Measurements from ENCODE around the gene COLQ. TPM values are rescaled to one million over a fixed set of nuclear protein-coding genes. Genes with fewer than 3 reads are reported as not detected.

The COLQ gene
- total RNA-seq, 1 experiment from 2014 or later = 0.44 TPM

- POLR2A ChIA-PET = no interaction called here
- intact Hi-C loops (cut with micrococcal nuclease) = loop anchor here (1.0 to 5.0 kb wide), 5 partner anchors 130 to 449 kb away; partner anchors contain the start of genes EAF1 and METTL6
- TF ChIP-seq, protein P1, sequence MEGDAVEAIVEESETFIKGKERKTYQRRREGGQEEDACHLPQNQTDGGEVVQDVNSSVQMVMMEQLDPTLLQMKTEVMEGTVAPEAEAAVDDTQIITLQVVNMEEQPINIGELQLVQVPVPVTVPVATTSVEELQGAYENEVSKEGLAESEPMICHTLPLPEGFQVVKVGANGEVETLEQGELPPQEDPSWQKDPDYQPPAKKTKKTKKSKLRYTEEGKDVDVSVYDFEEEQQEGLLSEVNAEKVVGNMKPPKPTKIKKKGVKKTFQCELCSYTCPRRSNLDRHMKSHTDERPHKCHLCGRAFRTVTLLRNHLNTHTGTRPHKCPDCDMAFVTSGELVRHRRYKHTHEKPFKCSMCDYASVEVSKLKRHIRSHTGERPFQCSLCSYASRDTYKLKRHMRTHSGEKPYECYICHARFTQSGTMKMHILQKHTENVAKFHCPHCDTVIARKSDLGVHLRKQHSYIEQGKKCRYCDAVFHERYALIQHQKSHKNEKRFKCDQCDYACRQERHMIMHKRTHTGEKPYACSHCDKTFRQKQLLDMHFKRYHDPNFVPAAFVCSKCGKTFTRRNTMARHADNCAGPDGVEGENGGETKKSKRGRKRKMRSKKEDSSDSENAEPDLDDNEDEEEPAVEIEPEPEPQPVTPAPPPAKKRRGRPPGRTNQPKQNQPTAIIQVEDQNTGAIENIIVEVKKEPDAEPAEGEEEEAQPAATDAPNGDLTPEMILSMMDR (IDR thresholded peaks at IDR 0.05; ENCODE audit: unreplicated experiment) = peak; percentile 66
- Mint-ChIP-seq H3K4me3 (ENCODE audit: unreplicated experiment) (no peak overlapping the region), H3K4me1 (ENCODE audit: insufficient read depth, unreplicated experiment) (peaks cover 5% of the 10 kb centered on the region), H3K27ac (ENCODE audit: low read depth, unreplicated experiment) (no peak overlapping the region), H3K9me3 (ENCODE audit: unreplicated experiment) (no peaks in the 10 kb centered on the region), H3K36me3 (ENCODE audit: insufficient read depth, unreplicated experiment) (peaks cover 32% of the 10 kb centered on the region), H3K27me3 (ENCODE audit: insufficient read depth, unreplicated experiment) (no peaks in the 10 kb centered on the region)
- CTCF ChIA-PET = interaction anchor here (0.6 to 3.0 kb wide), 18 partner anchors 8 to 634 kb away, joined by 3 to 28 read pairs (median 4); partner anchors contain the start of genes EAF1 and METTL6
- no TSS peak for BruUV-seq (replicated peaks)
- DNase-seq (ENCODE audit: unreplicated experiment) = peak; percentile 82
These were observed 36.0 kb upstream of the COLQ start for GRCh38 chr3:15557511-15557946.

GRCh38 chr3:15556512-15556911 lies 35.0 kb upstream of the COLQ start:
- TF ChIP-seq, protein P1 (IDR thresholded peaks at IDR 0.05; ENCODE audit: unreplicated experiment) = no peak
- CTCF ChIA-PET = interaction anchor here (0.6 to 3.0 kb wide), 19 partner anchors 9 to 454 kb away, joined by 3 to 28 read pairs (median 4); no protein-coding TSS in a partner anchor
- intact Hi-C loops (cut with micrococcal nuclease) = loop anchor here (5.0 kb wide), 1 partner anchor 129 kb away; the partner anchor contains the start of genes EAF1 and METTL6
- no peak overlapping the region for H3K27ac Mint-ChIP-seq (ENCODE audit: low read depth, unreplicated experiment)
- no peaks in the 10 kb centered on the region for H3K27me3 Mint-ChIP-seq (ENCODE audit: insufficient read depth, unreplicated experiment)
- peaks cover 5% of the 10 kb centered on the region for H3K4me1 Mint-ChIP-seq (ENCODE audit: insufficient read depth, unreplicated experiment)
- POLR2A ChIA-PET = interaction anchor here (0.7 kb wide), 1 partner anchor 437 kb away, joined by 3 read pairs; no protein-coding TSS in a partner anchor
- H3K36me3 Mint-ChIP-seq (ENCODE audit: insufficient read depth, unreplicated experiment) = peaks cover 27% of the 10 kb centered on the region
- no TSS peak for BruUV-seq (replicated peaks)
- DNase-seq (ENCODE audit: unreplicated experiment) = no peak
- no peaks in the 10 kb centered on the region for H3K9me3 Mint-ChIP-seq (ENCODE audit: unreplicated experiment)
- no peak overlapping the region for H3K4me3 Mint-ChIP-seq (ENCODE audit: unreplicated experiment)

DNA sequence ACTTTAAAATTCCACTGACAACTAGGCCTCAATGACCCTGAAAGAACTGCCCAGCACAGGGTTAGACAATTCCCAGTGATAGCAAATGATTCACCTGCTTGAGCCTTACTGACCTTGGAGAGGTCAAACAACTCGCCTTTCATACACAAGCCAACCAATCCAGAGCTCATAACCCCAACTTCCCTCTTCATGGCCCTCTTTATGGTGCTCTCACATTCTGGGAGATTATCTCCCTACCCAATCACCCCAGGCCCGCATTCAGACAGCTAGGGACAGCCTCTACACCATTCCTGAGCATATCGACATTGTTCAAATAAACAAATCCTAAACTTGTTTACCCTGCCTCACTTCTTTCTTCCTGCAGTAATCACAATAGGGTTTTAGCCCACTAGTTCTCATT lies 32.2 kb upstream of the COLQ start:
- TF ChIP-seq, protein P1 (IDR thresholded peaks at IDR 0.05; ENCODE audit: unreplicated experiment) = no peak
- CTCF ChIA-PET = interaction anchor here (1.5 kb wide), 1 partner anchor 11 kb away, joined by 3 read pairs; no protein-coding TSS in a partner anchor
- POLR2A ChIA-PET = no interaction called here
- Mint-ChIP-seq H3K9me3 (ENCODE audit: unreplicated experiment) (no peaks in the 10 kb centered on the region), H3K27ac (ENCODE audit: low read depth, unreplicated experiment) (no peak overlapping the region), H3K36me3 (ENCODE audit: insufficient read depth, unreplicated experiment) (peaks cover 4% of the 10 kb centered on the region), H3K4me1 (ENCODE audit: insufficient read depth, unreplicated experiment) (peaks cover 5% of the 10 kb centered on the region), H3K27me3 (ENCODE audit: insufficient read depth, unreplicated experiment) (no peaks in the 10 kb centered on the region), H3K4me3 (ENCODE audit: unreplicated experiment) (no peak overlapping the region)
- intact Hi-C loops (cut with micrococcal nuclease) = no loop called here
- no peak for DNase-seq (ENCODE audit: unreplicated experiment)
- BruUV-seq (replicated peaks) = no TSS peak

GRCh38 chr3:15551902-15552301 lies 30.4 kb upstream of the COLQ start:
- Mint-ChIP-seq H3K36me3 (ENCODE audit: insufficient read depth, unreplicated experiment) (no peaks in the 10 kb centered on the region), H3K9me3 (ENCODE audit: unreplicated experiment) (peaks cover 4% of the 10 kb centered on the region), H3K27me3 (ENCODE audit: insufficient read depth, unreplicated experiment) (peaks cover 5% of the 10 kb centered on the region), H3K4me3 (ENCODE audit: unreplicated experiment) (no peak overlapping the region), H3K4me1 (ENCODE audit: insufficient read depth, unreplicated experiment) (no peaks in the 10 kb centered on the region), H3K27ac (ENCODE audit: low read depth, unreplicated experiment) (no peak overlapping the region)
- intact Hi-C loops (cut with micrococcal nuclease) = no loop called here
- no TSS peak for BruUV-seq (replicated peaks)
- ChIA-PET CTCF (no interaction called here), POLR2A (no interaction called here)
- TF ChIP-seq, protein P1 (IDR thresholded peaks at IDR 0.05; ENCODE audit: unreplicated experiment) = no peak
- no peak for DNase-seq (ENCODE audit: unreplicated experiment)
